HEK293 (cell line): ENCODE data around the gene SLC66A2.

Experiments
- CTCF ChIA-PET: fragments of 350-600 bp; formaldehyde crosslinking; extraction: SDS; loops from one replicate; lab custom pipeline; 2021; ENCODE audit warnings: antibody characterized with exemption; lab: Yijun Ruan, JAX
- POLR2A ChIA-PET: fragments of 300-600 bp; formaldehyde crosslinking; extraction: SDS; loops from one replicate; lab custom pipeline; 2020; ENCODE audit warnings: antibody characterized with exemption, inconsistent platforms; lab: Yijun Ruan, JAX
- H3K27ac ChIP-seq: fragments of 200-500 bp; sonication (Bioruptor generic); 2 replicates; pipeline ENCODE4 v1.5.1; 2014; ENCODE audit warnings: low read depth, low read length, control low read depth, inconsistent platforms; ENCODE audit errors: extremely low read depth
- H3K36me3 ChIP-seq, 2 experiments: fragments of 200-500 bp in 1 of 2; sonication (Bioruptor generic) in 1 of 2; 1 replicate in 1 of 2; 2 replicates in 1 of 2; pipeline ENCODE4 v1.5.1; 2014 to 2017; ENCODE audit warnings: inconsistent platforms in 2 of 2, low read length in 2 of 2; ENCODE audit not compliant: control insufficient read depth in 2 of 2, insufficient read depth in 1 of 2
- H3K4me1 ChIP-seq: fragments of 200-500 bp; sonication (Bioruptor generic); 2 replicates; pipeline ENCODE4 v1.5.1; 2014; ENCODE audit warnings: mild to moderate bottlenecking, low read length, inconsistent platforms; ENCODE audit not compliant: control insufficient read depth, insufficient read depth
- H3K4me3 ChIP-seq: 2 replicates; pipeline ENCODE4 v1.5.1; 2011; ENCODE audit warnings: low read depth, mild to moderate bottlenecking, control low read depth, low read length, moderate library complexity
- H3K9me3 ChIP-seq: fragments of 200-500 bp; sonication (Bioruptor generic); 2 replicates; pipeline ENCODE4 v1.5.1; 2014; ENCODE audit warnings: low read depth, low read length, inconsistent platforms; ENCODE audit not compliant: control insufficient read depth, insufficient read depth
- AEBP2 ChIP-seq: fragments of 450-650 bp; formaldehyde crosslinking; IDR thresholded peaks from 2 replicates; pipeline ENCODE4 v1.5.1; 2016; ENCODE audit warnings: missing biosample characterization, missing genetic modification characterization, borderline replicate concordance
- KLF8 ChIP-seq: fragments of 450-650 bp; formaldehyde crosslinking; IDR thresholded peaks from 2 replicates; pipeline ENCODE4 v1.5.1; 2016; ENCODE audit warnings: missing biosample characterization, missing genetic modification characterization
- SETDB1 ChIP-seq: IDR thresholded peaks from one replicate; pipeline ENCODE4 v1.6.1; 2017; ENCODE audit warnings: mild to moderate bottlenecking, low read length, moderate library complexity, mixed read lengths; ENCODE audit not compliant: insufficient read length
- TSHZ1 ChIP-seq: fragments of 450-650 bp; formaldehyde crosslinking; IDR thresholded peaks from 2 replicates; pipeline ENCODE4 v1.5.1; 2016; ENCODE audit warnings: missing biosample characterization, missing genetic modification characterization, borderline replicate concordance
- ZBTB10 ChIP-seq: fragments of 450-650 bp; formaldehyde crosslinking; IDR thresholded peaks from 2 replicates; pipeline ENCODE4 v1.5.1; 2016; ENCODE audit warnings: missing biosample characterization, missing genetic modification characterization
- ZNF132 ChIP-seq: fragments of 450-650 bp; formaldehyde crosslinking; IDR thresholded peaks from 2 replicates; pipeline ENCODE4 v1.5.1; 2017; ENCODE audit warnings: missing biosample characterization, missing genetic modification characterization, borderline replicate concordance
- ZNF155 ChIP-seq: fragments of 450-650 bp; formaldehyde crosslinking; IDR thresholded peaks from 2 replicates; pipeline ENCODE4 v1.5.1; 2016; ENCODE audit warnings: missing biosample characterization, missing genetic modification characterization
- ZNF26 ChIP-seq: fragments of 450-650 bp; formaldehyde crosslinking; IDR thresholded peaks from 2 replicates; pipeline ENCODE4 v1.5.1; 2016; ENCODE audit warnings: missing biosample characterization, missing genetic modification characterization
- ZNF266 ChIP-seq: fragments of 450-650 bp; formaldehyde crosslinking; IDR thresholded peaks from 2 replicates; pipeline ENCODE4 v1.5.1; 2016; ENCODE audit warnings: missing biosample characterization, missing genetic modification characterization, low read depth
- ZNF341 ChIP-seq: fragments of 450-650 bp; formaldehyde crosslinking; IDR thresholded peaks from 2 replicates; pipeline ENCODE4; 2016; ENCODE audit warnings: low read depth, missing biosample characterization, missing genetic modification characterization
- ZNF350 ChIP-seq: fragments of 450-650 bp; formaldehyde crosslinking; IDR thresholded peaks from 2 replicates; pipeline ENCODE4 v1.5.0; 2017; ENCODE audit warnings: missing biosample characterization, mild to moderate bottlenecking, missing genetic modification characterization
- ZNF530 ChIP-seq: fragments of 450-650 bp; formaldehyde crosslinking; IDR thresholded peaks from 2 replicates; pipeline ENCODE4 v1.5.1; 2016; ENCODE audit warnings: low read depth, missing biosample characterization, missing genetic modification characterization
- ZNF571 ChIP-seq: fragments of 450-650 bp; formaldehyde crosslinking; IDR thresholded peaks from 2 replicates; pipeline ENCODE4 v1.5.0; 2017; ENCODE audit warnings: missing biosample characterization, missing genetic modification characterization
- ZNF645 ChIP-seq: fragments of 450-650 bp; formaldehyde crosslinking; IDR thresholded peaks from 2 replicates; pipeline ENCODE4; 2016; ENCODE audit warnings: missing biosample characterization, missing genetic modification characterization
- ZNF707 ChIP-seq: fragments of 450-650 bp; formaldehyde crosslinking; IDR thresholded peaks from 2 replicates; pipeline ENCODE4 v1.5.1; 2016; ENCODE audit warnings: missing biosample characterization, missing genetic modification characterization

The SLC66A2 gene

GRCh38 chr18:79940814-79941472, 10.5 kb downstream of the SLC66A2 start (continued):
- TF ChIP-seq AEBP2 (tag by site-specific recombination) (no peak), ZNF26 (tag by site-specific recombination) (no peak), ZNF132 (tag by site-specific recombination) (no peak), ZNF530 (tag by site-specific recombination) (no peak), ZNF350 (tag by site-specific recombination) (no peak), ZNF645 (no peak), ZNF707 (tag by site-specific recombination) (no peak)

- H3K4me1 ChIP-seq = 0 out of 2 replicates have a peak, but pooled peaks cover 8% of the 10 kb centered on the region
- no peak overlapping the region for H3K4me3 ChIP-seq
- POLR2A ChIA-PET = interaction anchor here (1.2 kb wide), 1 partner anchor 10 kb away, joined by 3 read pairs; no protein-coding TSS in a partner anchor
- H3K36me3 ChIP-seq = peaks cover 10 to 46% of the 10 kb centered on the region in 2 experiments
- H3K9me3 ChIP-seq = no peaks in the 10 kb centered on the region
- H3K27ac ChIP-seq = no peak overlapping the region
- TF ChIP-seq SETDB1 = no peak
- no peak for TF ChIP-seq ZBTB10 (tag by site-specific recombination)
- no peak for TF ChIP-seq ZNF266 (tag by site-specific recombination)
- TF ChIP-seq ZNF571 = no peak
- no peak for TF ChIP-seq ZNF341 (tag by site-specific recombination)
- no peak for TF ChIP-seq ZNF155
- no peak for TF ChIP-seq KLF8
- TF ChIP-seq TSHZ1 (tag by site-specific recombination) = no peak
- CTCF ChIA-PET = interaction anchor here (0.7 kb wide), 1 partner anchor 86 kb away, joined by 6 read pairs; no protein-coding TSS in a partner anchor
Observed at GRCh38 chr18:79940126-79940813, 11.2 kb downstream of the SLC66A2 start.
